Activated naive CD4-positive, alpha-beta T cell treated with Interleukin-2 at 50 U/mL for 16 hours (primary cell): ENCODE results near the gene DAB2.

Experiments used
- DNase-seq: peaks from one replicate; pipeline ENCODE4 v3.0.0-alpha.2; 2020

Gene DAB2

DNA sequence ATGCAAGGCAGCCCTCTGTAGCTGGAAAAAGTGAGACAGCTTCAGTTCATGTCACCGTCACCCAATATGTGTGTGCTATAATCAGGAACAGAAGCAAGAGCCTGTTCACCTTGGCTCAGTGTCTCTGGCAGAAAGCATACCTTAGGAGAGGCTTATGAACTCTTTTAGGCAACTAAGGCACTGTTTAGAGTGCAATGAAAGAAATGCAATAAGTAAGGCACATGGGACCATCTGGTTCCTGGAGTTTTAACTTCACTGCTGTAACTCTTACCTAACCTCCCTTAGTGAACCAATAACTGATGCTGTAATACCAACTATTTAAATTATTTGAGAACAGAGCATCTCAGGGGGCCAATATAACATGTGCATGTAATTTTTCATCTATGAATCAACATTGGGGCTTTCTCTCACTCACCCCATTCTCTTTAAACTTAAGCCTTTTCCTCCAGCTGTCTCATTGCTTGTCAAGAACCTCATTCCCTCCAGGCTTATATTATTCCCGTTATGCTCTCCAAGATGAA, 92.9 kb downstream of the DAB2 start:
- DNase-seq = no peak

- DNase-seq = no peak
These were observed 96.0 kb downstream of the DAB2 start for GRCh38 chr5:39328731-39329130.

DNA sequence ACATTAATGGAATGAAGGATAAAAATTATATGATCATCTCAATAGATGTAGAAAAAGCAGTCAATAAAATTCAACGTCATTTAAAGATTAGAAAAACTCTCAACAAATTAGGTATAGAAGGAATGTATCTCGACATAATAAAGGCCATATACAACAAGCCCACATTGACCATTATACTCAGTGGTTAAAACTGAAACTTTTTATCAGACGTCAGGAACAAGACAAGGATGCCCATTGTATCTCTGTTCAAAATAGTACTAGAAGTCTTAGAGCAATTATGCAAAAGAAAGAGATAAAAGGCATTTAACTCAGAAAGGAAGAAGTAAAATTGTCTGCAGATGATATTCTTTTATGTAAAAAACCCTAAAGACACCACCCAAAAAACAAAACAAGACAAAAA, 101.2 kb downstream of the DAB2 start:
- no peak for DNase-seq
